IPS-11a (cell line): ENCODE data around the gene ELMOD3.
A peak's percentile ranks its signal among the peaks of the same experiment; 100 is the strongest.
"Not testable (repeated sequence)": the region's sequence is repeated elsewhere in the genome, so short reads cannot be mapped to it uniquely, and the experiment has no call there.

Source experiments
- H3K4me3 ChIP-seq: one replicate; pipeline ENCODE4 v1.5.1; 2013; ENCODE audit warnings: low read depth, low read length, control low read depth

ELMOD3 gene

DNA sequence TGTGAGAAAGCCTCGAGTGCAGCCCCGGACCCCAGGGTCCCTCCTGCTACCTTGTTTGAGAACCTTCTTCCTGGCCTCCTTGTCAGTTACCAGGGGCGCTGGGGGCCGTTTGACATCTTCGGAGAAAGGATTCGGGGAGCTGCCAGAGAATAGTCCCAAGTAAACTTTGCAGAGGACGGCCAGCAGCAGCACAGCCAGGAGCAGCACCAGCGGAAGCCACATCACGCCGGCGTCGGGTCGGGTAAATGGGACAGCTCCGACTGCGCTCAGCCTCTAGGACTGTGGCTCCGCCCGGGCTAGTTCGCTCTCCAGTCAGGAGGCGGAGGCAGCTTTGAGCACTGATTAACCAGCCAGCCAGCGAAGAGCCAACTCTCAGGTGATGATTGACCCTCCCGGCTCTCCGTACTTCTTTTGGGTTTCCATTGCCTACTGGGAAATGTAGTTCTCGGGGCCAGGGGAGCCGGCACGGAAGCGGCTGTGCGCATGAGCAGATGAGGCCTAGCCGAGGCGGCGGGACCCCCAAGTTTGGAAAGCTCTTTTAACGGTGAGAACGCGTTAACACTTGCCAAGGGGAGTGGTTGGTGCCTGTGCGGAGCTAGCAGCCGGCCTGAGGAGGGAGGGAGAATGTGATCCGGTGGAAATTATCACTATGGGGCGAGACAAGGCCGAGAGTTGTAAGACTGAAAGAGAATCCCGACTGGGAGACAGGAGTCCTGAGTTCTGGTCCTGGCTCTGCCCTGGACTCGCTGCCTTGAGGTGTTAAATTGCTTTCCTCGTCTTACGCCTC is at the start of gene ELMOD3, which contains the start of gene RETSAT:
Gene ELMOD3, plus strand, starts transcription at position 484 of the 787 bp plus-strand sequence. CDS start 2,430 bp downstream, outside the sequence.
Gene RETSAT, minus strand, starts transcription at position 243 of the 787 bp plus-strand sequence. Its CDS starts 21 bp downstream, at position 222.
- peak within 1 kb of the TSS; percentile 93 for H3K4me3 ChIP-seq

- H3K4me3 ChIP-seq, result no peak overlapping the region
Measured at GRCh38 chr2:85307527-85307897, 47.1 kb upstream of the ELMOD3 start.

GRCh38 chr2:85308201-85308600 is 46.4 kb upstream of the ELMOD3 start:
- H3K4me3 ChIP-seq, result no peak overlapping the region

DNA sequence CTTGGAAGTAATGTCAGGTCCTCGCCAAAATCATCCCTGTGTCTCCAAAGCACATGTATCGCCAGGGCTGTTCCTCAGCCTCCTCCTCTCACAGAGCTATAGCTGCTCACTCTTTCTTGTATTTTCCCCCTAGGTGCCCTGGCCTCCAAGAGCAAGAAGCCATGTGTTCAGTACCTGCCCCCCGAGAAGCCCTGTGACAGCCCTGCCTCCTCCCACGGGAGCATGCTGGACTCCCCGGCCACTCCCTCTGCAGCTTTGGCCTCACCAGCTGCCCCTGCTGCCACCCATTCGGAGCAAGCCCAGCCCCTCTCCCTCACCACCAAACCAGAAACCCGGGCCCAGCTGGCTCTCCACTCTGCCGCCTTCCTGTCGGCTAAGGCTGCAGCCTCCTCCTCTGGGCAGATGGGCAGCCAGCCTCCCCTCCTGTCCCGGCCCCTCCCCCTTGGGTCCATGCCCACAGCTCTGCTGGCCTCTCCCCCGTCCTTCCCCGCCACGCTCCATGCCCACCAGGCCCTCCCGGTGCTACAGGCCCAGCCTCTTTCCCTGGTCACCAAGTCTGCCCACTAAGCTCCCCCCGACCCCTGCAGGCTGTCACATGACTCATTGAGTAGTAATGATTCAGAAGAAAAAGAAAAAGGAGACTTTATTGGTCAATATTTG is 45.5 kb upstream of the ELMOD3 start:
- H3K4me3 ChIP-seq, result no peak overlapping the region

DNA sequence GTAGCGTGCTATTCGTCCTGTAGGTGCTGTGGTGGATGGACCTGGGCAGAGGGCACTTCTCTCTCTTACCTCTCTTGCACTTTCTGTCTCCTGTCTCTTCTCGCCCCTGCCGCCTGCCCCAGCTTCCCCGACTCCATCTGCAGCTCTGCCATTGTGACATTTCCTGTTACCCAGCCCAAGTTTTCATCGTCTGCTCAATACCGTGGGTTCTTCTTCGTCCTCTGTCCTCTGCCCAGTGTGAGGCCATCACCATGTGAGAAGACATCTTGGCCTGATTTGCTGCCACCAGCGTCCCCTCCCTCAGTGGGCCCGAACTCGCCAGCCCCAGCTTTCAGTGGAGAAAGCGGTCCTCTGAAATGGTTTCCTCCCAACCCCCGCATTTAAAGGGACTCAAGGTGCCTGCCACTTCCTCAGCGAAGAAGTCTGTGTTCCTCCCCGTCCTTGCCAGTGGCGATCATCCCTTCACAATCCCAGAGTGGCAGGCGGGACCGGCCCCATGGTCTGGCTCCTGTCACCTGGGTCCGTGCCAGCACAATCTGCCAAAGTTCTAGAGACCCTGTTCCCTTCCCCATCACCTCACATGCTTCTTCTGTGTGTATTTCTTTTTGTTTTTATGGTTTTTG is 44.8 kb upstream of the ELMOD3 start:
- no peak overlapping the region for H3K4me3 ChIP-seq

GRCh38 chr2:85310330-85310729 is 44.2 kb upstream of the ELMOD3 start:
- no peak overlapping the region for H3K4me3 ChIP-seq

- H3K4me3 ChIP-seq, result no peak overlapping the region
Measured at GRCh38 chr2:85312404-85312803, 42.2 kb upstream of the ELMOD3 start.

DNA sequence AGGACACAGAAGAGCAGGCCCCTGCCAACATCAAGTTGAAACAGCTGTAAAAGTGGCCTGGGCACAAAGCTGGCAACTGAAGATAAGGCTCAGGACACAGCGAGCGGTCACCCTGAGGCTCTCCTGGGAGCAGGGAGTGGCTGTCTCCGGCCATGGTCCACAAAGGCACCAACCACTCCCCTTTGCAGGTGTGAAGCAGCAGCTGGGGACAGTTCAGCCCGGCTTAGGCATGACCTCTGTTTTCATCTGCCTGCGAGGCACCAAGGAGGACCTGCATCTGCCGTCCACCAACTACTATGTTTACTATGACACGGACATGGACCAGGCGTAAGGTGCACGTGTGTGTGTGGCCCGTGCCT is 39.7 kb upstream of the ELMOD3 start:
- no peak overlapping the region for H3K4me3 ChIP-seq

DNA sequence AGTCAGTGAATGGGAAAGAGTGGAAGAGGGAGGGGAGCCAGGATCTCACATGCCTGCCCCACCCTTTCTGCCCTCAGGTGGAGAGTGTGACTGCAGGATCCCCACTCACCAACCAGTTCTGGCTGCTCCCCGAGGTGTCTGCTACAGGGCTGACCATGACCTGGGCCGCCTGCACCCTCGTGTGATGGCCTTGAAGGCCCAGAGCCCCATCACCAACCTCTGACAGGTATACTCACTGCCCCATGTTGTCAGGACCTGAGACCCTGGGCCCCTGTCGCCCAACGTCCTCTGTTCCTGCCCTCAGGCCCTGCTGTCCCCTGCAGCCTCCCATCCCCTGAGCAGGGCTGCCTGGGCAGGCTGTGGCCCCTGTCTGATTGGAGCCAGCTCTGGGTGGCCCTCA is 38.6 kb upstream of the ELMOD3 start:
- H3K4me3 ChIP-seq, result not testable (repeated sequence)

DNA sequence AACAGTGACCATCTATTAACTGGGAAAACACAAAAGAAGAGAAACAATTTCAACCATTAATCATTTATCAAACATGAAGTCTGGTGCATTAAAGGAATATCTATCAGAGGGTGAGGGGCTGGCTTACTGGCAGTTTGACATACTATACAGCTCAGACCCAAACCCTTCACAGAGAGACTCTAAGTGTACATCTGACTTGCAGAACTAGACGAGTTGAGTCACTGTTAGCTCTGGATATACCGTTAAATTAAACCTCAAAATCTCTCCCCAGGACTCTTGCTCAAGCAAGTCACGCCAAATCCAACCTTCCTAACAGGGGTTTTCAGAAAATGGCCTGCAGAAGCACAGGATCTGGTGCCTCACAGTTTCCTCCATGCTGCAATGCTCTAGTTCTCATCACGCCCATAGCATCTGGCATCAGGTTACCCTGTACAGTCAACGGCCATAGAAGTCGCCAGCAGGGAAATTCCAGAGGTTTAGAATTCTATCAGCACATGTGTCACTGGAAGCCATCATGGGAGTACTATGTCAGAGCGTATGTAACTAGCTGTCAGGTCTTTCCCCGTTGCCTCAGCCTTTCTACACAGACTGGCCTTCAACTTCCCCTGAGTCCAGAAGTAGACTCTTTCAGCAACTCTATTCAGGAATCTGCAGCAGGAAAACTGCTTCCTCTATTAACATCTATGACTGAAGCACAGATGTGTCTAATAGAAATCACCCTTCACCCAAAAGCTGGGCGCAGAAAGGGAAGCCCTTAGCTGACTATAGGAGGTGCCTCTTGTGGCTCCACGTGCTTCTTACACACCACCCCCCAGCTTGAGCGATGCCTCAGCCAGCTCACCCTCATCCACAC is 36.1 kb upstream of the ELMOD3 start:
- no peak overlapping the region for H3K4me3 ChIP-seq

DNA sequence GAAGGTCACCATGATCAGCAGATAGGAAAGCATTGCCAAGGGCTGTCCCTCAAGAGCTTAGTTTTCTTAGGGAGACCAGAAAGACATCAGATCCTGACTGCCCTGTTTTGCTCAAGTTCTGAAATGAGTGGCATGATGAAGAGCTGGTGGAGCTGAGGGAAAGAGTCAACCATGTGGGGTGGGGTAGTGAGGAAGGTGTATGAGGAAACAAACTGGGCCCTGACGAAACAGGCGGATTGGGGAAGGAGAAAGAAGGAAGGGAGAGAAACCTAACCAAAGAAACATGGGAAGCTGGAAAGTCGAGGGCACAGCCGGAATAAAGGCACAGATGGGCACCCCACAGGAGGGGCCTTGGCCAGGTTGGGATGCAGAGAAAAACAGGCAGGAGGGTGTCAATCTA is 34.8 kb upstream of the ELMOD3 start:
- H3K4me3 ChIP-seq, result no peak overlapping the region

GRCh38 chr2:85323351-85323987 is 31.1 kb upstream of the ELMOD3 start:
- H3K4me3 ChIP-seq, result no peak overlapping the region

GRCh38 chr2:85323988-85324367 is 30.6 kb upstream of the ELMOD3 start:
- not testable (repeated sequence) for H3K4me3 ChIP-seq

DNA sequence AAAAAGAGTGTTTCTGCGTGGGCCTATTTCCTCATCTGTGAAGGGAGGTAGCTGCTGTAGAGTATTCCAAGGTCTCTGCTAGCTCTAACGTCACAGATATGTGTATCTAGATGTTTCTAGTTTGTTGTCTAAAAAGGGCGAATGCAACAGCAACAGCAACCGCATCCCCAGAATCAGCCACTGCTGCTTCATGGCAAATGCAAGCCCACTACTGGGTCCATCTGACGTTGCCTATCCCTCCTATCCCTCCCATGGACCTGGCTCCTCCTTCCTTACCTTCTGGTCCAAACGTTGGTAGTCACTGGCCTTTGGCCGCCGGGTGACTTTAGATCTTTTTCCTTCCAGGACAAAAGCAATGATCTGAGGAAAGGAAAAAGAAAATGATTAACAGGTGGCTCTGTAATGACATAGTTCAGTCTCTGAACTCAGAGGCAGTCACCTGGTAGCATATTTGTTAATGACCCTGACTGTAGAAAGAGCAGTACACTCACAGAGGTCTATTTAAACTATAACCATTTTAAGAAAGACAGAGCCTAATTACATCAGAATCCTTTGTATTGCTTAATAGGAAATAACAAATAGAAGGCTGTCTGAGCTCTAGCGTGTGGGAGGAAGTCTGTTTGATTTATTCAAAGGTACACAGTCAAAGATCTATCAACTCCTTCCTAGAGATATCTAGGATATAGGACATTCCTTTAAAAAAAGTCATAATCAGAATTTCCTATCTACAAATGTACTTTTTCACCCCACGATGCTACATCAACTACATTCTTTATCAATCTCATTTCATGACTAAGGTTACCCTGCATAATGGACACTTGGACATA is 29.7 kb upstream of the ELMOD3 start:
- H3K4me3 ChIP-seq, result no peak overlapping the region

DNA sequence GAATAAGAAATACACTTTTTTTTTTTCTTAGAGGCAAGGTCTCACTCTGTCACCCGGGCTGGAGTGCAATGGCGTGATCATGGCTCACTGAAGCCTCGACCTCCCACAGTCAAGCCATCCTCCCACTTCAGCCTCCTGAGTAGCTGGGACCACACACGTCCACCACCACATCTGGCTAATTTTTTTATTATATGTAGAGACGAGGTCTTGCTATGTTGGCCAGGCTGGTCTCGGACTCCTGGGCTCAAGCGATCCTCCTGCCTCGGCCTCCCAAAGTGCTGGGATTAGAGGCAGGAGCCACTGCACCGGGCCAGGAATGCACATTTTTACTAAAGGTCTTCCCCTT is 29.1 kb upstream of the ELMOD3 start:
- H3K4me3 ChIP-seq, result no peak overlapping the region

DNA sequence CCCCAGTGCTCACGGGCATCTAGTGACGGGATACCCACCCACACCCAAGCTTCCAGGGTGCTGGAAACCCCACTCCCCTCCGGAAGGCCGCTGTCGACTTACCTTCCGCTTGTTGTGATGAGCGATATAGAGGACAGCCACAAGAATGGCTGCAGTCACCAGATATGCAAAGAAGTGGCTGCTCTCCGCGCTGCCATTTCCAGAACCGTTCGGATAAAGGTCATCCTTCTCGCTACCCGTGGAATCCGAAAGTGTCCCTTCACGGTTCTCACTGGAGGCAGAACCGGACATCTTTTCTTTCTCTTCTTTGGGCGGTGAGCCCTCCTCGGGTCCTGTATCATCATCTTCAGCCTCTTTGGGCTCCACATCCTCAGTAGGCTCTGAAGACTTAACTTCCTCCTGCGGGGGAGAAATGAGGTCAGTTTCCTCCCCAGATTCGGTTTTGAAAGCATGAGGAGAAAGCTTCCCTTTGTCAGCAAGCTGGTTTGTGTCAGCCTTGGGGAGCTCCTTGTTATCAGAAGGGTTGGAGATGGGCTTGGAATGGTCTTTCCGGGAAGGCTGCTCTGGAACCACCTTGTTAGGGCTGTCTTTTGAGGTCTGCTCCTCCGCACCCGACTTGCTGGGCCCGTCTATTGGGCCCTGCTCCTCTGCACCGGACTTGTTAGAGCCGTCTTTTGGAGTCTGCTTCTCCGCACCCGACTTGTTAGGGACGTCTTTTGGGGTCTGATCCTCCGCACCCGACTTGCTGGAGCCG is 28.0 kb upstream of the ELMOD3 start:
- peak overlapping the region; percentile 94 for H3K4me3 ChIP-seq

- H3K4me3 ChIP-seq, result peak overlapping the region; percentile 94
Measured at GRCh38 chr2:85327160-85327821, 27.3 kb upstream of the ELMOD3 start.

DNA sequence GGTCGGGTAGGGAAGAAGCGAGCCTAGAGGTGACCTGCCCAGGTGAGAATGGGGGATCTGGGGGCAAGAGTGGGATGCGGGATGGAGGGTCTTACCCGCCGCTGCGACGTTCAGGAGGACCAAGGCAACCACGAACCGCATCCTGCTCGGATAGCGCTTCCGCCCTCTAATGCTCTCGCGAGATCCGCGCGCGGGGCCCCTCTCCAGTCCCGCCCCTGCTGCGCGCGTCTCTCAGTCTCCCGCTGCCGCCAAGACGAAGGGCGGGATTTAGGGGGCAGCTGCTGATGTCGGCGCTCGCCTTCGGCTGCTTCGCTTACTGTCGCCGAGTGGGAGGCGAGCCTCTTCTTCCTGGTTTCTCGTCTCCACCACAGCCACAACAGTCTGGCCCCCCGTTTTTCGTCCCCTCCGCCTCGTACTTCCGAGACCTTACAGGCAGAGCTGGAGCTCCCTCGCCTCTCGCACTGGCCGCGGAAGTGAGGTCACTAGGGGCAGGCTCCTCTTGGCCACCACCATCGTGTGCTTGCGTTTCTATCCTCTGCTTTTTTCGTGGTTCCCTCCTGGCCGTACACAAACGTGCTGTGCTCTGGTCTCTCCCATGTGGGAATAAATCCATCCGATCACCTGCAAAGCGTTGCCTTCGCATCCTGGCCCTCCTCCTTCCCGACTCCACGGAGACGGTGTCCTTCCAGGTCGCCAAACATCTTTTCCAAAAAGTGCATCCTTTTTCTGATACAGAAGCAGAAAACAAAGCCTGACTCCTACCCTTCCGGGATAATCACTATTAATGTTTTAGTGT is 26.5 kb upstream of the ELMOD3 start, which contains the start of gene TGOLN2:
Gene TGOLN2, minus strand, starts transcription at position 168 of the 796 bp plus-strand sequence. Its CDS starts 27 bp downstream, at position 141.
- H3K4me3 ChIP-seq, result peak within 1 kb of the TSS; percentile 94
